OCI-M2 (cell line): ENCODE measurements around the gene CBLL2.
"Not testable (repeated sequence)": the region's sequence is repeated elsewhere in the genome, so short reads cannot be mapped to it uniquely, and the experiment has no call there.

Source experiments
- DNase-seq: peaks from one replicate; lab custom pipeline; 2025; ENCODE audit not compliant: unreplicated experiment; lab: John Stamatoyannopoulos, UW

The CBLL2 gene, protein sequence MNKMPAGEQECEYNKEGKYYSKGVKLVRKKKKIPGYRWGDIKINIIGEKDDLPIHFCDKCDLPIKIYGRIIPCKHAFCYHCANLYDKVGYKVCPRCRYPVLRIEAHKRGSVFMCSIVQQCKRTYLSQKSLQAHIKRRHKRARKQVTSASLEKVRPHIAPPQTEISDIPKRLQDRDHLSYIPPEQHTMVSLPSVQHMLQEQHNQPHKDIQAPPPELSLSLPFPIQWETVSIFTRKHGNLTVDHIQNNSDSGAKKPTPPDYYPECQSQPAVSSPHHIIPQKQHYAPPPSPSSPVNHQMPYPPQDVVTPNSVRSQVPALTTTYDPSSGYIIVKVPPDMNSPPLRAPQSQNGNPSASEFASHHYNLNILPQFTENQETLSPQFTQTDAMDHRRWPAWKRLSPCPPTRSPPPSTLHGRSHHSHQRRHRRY

DNA sequence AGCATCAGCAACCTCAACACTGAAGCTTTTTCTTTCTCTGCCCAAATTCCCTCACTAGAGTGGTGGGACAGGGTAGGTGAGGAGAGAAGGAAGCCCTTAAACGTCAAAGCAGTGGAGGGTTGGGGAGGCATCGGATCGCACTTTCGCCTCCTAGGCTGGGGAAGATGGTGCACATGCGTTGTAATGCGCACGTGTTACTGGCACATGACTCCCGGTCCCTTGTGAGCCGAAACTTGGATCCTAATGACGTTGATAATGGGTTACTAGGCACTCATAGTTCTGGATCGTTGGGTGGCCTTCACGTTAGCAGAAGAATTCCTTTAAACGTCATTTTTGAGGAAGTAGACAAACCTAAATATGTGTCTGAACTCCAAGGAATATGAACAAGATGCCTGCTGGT lies at the start of gene CBLL2:
CBLL2 (plus strand) TSS at position 301 of the 400 bp plus-strand sequence; CDS start at position 380, 79 bp downstream.
- DNase-seq: no peak

DNA sequence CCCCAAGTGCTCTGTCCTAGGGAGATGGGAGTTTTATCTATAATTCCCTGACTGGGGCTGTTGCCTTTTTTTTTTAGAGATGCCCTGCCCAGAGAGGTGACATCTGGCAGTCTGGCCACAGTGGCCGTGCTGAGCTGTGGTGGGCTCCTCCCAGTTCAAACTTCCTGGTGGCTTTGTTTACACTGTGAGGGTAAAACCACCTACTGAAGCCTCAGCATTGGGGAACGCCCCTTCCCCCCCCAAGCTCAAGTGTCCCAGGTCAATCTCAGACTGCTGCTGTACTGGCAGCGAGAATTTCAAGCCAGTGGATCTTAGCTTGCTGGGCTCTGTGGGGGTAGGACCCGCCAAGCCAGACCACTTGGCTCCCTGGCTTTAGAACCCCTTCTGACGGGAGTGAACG lies 38.3 kb upstream of the CBLL2 start:
- no peak for DNase-seq

DNA sequence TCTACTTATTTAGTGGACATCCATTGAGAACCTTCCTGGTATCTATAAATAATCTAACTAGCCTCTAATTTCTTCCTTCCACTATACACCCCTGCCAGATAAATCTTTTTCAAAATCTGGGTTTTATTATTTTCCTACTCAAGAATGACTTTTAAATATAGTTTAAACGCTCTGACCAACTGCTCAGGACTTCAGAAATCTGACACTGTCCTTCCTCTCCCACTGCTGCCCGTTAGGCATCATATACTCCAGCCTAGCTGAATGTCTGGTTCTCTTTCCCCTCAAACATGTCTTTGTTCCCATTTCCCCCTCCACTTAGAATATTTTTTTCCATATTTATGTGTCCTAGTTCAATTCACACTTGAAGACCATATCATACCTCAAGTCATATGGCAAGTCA lies 35.2 kb upstream of the CBLL2 start:
- DNase-seq: no peak

DNA sequence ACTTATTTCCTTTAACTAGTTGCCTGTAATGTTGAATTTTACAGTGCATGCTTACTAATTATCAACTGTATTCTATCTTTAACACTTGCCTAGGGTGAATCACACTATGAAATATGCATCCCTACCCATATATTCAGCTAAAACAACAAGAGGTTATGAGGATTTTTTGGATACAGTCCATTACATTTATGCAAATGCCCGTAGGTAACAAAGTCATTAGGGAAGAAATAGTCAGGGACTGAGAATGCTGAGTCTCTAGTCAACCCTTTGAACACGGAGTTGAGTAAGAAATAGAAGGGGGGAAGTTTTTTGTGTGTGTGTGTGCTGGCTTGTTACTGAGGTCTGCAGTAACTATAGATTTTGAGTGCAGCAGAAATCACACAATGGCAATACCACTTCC lies 26.1 kb upstream of the CBLL2 start:
- DNase-seq: no peak

DNA sequence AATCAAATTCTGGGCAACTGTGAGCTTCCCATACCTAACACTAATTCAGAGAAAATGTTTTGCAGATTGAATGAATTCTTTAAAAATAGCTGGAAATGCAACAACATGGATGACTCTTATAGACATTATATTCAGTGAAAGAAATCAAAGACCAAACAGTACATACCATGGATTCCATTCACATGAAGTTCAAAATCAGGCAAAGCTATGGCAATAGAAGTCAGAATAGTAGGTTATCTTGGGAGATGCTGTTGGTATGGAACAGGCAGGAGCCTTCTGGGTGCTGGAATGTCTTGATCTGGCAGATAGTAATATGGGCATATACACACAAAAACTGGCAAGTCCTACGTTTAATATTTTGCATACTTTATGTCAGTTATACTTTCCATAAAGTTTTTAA lies 25.5 kb upstream of the CBLL2 start:
- no peak for DNase-seq

DNA sequence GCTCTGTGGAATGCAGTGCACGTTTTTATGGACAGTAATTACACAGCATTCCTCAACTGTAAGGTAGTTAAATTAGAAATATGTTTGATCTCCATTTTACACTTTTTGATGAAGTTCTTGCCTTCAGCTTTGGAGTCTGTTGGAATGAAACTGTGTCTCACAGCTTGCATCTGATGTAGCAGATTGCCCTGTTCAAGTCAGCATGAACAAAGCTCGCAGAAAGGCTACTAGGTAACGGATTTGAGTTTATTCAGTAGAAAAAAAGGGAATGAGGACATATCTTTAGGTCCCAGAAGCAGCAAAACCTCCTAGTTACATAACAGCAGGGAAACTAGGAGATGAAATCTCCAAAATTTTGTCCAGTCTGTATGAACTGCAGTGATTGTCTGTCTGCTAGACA lies 24.3 kb upstream of the CBLL2 start:
- DNase-seq: no peak

DNA sequence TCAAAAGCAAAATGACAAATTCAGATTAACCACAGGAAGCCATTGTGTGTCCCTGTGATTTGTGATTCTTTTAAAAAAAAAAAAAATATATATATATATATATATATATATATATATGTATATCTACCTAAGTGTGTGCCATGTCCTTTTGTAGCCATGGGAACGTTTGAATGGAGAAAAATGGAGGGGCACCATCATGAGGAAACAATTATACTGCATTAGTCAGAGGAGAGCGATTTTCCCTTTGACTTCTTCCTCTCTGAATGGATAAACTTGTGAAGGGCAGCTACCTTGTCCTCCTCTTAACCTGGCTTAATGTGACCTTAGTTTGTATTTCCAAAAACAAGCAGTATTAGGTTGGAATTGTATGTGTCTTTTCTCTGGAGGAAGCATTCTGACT lies 23.3 kb upstream of the CBLL2 start:
- DNase-seq: no peak

DNA sequence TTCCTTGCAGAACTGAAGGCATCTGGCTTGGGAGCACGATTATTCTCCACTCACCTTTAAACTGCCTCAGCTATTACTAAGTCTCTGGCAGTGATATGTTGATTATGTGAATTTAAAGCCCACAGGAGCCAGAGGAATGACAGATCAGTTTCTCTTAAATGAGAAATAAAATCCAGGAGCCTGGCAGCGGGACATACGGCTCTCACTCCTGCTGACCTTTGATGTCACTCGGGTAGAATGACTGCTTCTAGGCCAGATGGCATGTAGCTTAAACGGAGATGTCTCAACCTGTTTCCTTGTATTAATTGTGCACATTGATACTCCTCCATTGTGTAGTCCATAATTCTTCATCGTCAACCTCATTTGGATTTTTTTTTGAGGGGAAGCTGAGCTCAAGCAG lies 4.0 kb upstream of the CBLL2 start:
- no peak for DNase-seq

DNA sequence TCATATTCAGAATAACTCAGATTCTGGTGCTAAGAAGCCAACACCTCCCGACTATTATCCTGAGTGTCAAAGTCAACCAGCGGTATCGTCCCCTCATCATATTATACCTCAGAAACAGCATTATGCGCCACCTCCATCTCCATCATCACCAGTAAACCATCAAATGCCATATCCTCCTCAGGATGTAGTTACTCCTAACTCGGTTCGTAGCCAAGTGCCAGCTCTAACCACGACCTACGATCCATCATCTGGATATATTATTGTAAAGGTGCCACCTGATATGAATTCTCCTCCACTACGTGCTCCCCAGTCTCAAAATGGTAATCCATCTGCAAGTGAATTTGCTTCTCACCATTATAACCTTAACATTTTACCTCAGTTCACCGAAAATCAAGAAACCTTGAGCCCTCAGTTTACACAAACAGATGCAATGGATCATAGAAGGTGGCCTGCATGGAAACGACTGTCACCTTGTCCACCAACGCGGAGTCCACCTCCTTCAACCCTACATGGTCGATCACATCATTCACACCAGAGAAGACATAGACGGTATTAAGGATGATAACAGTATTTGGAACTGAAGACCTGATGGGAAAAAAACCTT lies 1.1 kb downstream of the CBLL2 start:
- no peak for DNase-seq

DNA sequence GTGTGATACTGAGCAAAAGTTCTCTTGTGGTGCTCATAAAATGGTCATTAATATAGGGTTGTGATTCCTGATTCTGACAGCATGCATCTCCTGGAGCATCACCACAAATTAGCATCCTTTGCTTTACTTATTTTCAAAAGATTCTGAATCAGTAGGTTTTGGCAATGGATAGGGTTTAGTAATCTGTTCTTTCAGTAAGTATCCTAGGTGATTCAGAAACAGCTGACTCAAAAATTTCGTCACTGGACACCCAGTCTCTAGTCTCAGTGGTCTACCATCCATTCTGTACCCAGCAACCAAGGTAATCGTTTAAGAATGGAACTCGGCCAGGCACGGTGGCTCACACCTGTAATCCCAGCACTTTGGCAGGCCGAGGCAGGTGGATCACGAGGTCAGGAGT lies 4.1 kb downstream of the CBLL2 start:
- DNase-seq: no peak

DNA sequence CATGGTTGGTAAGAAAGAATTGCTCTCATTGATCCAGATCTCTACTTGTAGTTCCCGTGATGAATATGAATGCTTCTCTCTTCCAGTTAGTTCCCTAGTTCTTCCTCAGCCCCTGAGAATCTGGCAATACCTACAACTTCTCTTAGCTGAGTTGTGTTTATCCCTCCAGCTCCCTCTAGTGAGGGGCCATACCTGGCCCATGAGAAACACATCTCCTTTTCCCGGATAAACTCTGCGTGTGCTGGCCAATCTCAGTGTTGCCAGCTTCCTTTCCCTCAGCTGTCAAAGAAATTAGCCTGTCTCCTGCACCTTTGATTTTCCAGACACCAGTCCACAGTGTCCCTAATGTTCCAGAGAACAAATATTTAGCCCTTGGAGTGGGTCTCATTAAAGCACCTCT lies 5.7 kb downstream of the CBLL2 start:
- DNase-seq: no peak

DNA sequence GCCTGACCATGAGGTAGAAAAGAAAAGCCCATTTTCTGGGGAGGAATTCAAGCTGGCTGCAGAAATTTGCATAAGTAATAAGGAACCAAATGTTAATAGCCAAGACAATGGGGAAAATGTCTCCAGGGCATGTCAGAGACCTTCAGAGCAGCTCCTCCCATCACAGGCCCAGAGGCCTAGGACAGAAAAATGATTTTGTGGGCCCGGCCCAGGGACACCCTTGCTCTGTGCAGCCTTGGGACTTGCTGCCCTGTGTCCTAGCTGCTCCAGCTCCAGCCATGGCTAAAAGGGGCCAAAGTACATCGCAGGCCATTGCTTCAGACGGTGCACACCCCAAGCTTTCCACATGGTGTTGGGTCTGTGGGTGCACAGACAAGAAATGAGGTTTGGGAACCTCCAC lies 16.5 kb downstream of the CBLL2 start:
- not testable (repeated sequence) for DNase-seq

DNA sequence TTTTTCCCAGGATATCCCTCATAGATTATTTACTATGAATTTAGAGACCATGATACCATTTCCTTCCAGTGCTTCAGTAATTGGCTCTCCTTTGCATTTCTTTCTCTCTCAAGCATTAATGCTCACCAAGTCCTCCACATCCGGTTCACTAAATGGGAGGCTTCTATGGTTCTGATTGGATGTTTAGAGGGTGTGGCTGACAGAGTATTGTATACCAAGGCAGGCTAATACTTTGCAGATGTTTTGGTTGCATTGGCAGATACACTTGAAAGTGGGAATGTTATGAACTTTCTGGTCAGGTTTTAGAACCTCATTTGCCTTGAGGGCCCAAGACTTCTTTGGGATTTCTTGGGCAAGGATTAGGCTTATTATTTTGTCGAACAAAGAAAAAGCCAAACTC lies 24.2 kb downstream of the CBLL2 start:
- DNase-seq: no peak

DNA sequence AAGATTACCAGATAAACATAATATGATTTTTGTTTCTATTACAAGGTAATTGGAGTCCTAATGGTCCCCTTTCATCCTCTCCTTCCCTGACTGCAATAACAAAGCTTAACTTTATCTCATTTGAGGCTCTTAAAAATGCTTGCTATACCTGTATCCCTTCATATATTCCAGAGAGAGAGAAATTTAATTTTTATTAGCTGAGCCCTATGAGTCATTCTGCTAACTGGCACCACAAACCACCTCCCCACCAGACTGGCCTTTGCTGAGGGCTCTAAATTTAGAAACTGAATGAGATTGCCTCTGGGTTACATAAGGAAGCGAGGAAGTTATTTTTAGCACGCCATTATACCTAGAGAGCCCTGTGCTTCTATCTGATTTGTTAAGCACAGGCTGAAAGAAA lies 27.4 kb downstream of the CBLL2 start:
- DNase-seq: no peak

DNA sequence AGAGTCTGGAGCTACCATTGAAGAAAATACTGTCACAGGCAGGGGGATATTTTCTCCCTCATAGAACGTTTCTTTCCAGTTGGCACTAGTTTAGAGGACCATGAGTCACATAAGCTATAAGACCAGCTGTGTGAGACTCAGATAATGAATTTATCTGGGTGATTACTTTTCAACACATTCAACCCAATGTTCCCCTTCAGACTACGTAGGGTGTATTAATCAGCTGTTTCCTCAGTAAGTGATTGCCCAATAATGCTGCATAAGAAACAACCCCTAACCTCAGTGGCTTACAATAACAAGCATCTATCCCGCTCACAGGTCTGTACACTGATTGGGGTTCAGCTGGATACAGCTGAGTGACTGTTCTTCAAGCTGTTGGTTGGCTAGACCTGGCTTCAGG lies 38.1 kb downstream of the CBLL2 start:
- DNase-seq: no peak

DNA sequence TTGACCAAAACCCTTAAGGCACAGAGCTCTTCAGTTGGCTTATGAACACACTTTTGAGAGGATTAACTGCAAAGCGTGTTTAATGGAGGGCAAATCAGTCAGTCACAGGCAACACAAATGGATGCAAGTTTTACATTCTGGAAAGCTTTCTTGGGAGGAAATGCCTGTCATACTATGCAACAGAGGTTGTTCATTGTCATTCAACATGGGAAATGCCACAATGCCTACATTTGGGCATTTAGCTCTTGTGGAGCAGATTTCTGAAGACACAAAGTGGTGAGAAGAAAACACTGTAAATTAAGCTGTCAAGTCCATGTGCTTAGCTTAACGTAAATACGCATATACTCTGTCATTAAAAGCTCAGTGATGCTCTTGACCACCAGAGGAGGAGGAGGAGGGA lies 41.1 kb downstream of the CBLL2 start:
- no peak for DNase-seq

DNA sequence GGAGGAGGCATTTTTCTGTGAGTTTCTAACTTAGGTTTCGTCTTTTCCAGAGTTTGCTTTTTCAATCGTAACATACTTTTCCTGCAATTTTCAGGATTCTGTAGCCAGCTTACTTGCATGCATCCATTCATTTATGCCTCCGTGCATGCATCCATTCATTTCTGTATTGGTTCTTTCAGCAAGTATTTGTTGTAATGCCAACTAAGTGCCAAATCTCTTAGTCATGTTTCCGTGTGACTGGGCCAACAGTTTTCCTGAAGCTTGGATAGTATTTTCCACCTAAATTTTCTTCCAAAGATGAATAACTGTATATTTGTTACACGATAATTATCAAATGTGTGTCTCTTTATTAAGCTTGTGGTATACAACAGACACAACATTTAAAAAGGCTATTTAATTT lies 41.5 kb downstream of the CBLL2 start:
- DNase-seq: no peak

DNA sequence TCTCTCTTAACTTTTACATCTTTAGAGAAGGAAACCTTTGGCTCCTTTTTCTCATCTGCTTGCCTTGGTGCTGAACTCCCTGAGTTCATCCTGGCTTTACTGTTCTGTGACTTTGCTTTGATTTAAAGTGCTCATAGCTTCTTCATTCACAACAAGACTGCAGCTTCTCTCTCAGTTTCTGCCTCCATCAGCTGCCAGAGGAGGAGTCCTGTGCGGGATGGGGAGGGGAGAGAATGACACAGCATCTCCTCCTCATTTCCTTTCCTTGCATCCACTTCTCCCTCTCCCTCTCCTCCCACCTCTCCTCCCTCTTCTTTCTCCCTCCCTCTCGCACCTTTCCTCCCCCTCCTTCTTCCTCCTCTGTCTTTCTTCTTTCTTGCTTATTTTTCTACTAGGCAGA lies 42.0 kb downstream of the CBLL2 start:
- no peak for DNase-seq

DNA sequence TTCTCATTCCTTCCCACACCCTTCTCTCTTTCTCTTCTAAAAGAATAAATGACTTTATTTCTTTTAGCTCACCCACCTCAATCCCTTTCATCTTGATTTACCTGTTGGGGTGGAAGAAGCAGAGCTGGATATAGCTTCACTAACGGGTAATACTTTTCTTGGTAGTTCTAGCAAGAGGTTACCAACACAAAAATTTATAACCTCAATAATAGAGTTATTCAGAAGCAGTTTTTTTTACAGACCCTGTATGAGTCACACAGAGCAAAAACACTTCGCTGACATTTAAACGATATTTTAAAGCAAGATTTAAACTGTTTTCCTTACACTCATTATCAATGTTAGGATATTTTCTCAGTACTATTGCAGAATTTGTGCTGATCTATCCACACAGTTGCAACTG lies 42.4 kb downstream of the CBLL2 start:
- DNase-seq: no peak

DNA sequence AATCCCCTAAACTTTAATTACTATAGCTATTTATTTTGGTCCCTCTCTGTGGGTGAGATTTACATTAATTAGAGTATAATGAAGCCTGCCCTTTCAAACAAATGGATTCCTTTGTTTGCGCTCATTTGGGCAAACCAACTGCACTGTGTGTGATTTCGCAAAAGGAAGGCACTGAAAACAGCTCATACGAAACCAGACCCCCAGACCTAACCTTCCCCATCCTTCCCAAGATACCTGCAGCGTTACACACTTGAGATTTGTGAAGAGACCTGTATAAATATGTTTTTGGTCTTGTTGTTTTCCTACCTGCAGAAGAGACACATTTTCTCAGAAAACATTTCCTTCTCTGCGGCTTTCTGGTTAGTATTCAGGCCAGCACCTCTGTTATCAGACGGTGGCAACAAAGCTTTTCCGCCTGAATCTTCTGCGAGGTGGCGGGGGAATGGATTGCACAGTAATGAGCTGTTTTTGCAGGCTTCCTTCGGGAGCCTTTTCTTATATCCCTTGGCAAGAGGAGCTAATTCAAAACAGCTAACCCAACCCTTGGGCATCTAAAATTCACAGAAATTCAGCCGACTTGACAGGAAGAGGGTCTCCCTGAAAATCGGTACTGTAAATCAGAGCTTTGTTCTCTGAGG lies 47.6 kb downstream of the CBLL2 start:
- DNase-seq: no peak

DNA sequence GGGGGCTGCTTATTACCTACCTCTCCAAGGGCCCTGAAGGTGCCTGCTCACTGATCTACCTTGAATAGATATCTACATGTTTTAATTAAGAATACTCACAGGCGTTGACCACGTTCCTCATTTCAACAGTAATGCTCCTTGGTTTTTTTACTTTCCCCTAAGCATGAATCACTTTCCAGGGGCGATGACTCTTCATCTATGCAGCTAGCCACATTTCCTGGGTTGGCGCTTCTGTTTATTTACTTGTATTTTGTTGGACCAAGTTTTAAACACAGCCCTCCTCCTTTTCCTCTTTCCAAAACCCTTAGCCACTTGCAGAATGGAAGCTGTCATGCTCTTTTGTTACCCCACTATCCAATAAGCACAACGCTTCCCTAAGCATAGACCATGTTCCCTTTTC lies 50.8 kb downstream of the CBLL2 start:
- DNase-seq: no peak
